Left lung (tissue), 10 donors: ENCODE measurements around the gene SORBS1. TPM values are rescaled to one million over a fixed set of nuclear protein-coding genes. Genes with fewer than 3 reads are reported as not detected.
A peak's percentile ranks its signal among the peaks of the same experiment; 100 is the strongest.

Source experiments
- ATAC-seq: fragments of 200-7000 bp; cut with Tn5 transposase; one replicate; pipeline ENCODE4 v1.9.1; 2020; ENCODE audit warnings: moderate library complexity
- DNase-seq, 4 donors: peaks; one replicate each; pipeline ENCODE4 v3.0.0-alpha.2; 2013 to 2020
- H3K27ac ChIP-seq, 2 donors: fragments of 200-600 bp; sonication (generic) in 1 of 2; one replicate each; pipeline versions ENCODE4 v1.5.0 to v1.8.0; 2020 to 2021
- H3K27me3 ChIP-seq, 2 donors: fragments of 200-600 bp; sonication (generic) in 1 of 2; one replicate each; pipeline versions ENCODE4 v1.5.0 to v1.8.0; 2020 to 2021
- H3K36me3 ChIP-seq, 2 donors: fragments of 200-600 bp; sonication (generic) in 1 of 2; one replicate each; pipeline versions ENCODE4 v1.5.0 to v1.8.0; 2020 to 2021
- H3K4me1 ChIP-seq, 2 donors: fragments of 200-600 bp; one replicate each; pipeline ENCODE4 v1.8.0; 2021
- H3K4me3 ChIP-seq, 2 donors: fragments of 200-600 bp; sonication (generic) in 1 of 2; one replicate each; pipeline versions ENCODE4 v1.5.0 to v1.8.0; 2020 to 2021; ENCODE audit warnings: mild to moderate bottlenecking in 1 of 2
- H3K9me3 ChIP-seq, 2 donors: fragments of 200-600 bp; sonication (generic) in 1 of 2; one replicate each; pipeline versions ENCODE4 v1.5.0 to v1.8.0; 2020 to 2021
- intact Hi-C, 2 donors: fragments of 100-400 bp; cut with DNase I; formaldehyde crosslinking; loops; one replicate each; pipeline versions ENCODE4 v1.11.2 to v1.14.2; 2022
- polyA plus RNA-seq, 6 donors: library from polyadenylated mRNA; unstranded; fragments of 120-200 nt; gene quantifications; one replicate each; pipeline ENCODE4 v1.2.1, GENCODE V29; 2013; ENCODE audit not compliant: insufficient read length in 6 of 6
- total RNA-seq, 2 donors: library from RNA; stranded (reverse); fragmentation: NEBNext Ultra II Directional; extraction: Animal tissue kit (Norgen Biotek cat#: 25700); gene quantifications; one replicate each; pipeline ENCODE4 v1.2.1, GENCODE V29; 2021
- TF ChIP-seq, protein P1 (sequence below), 2 donors: fragments of 200-600 bp; sonication (generic) in 1 of 2; IDR thresholded peaks; one replicate each; pipeline versions ENCODE4 v1.5.0 to v1.8.0; 2021; ENCODE audit warnings: antibody characterized with exemption in 2 of 2
- donor health status: DM: no; HTN: yes; CAD: no.
- donor health status: DM: no; HTN: no; CAD: no.

Gene SORBS1
- total and polyA plus RNA-seq, 8 donors, result 23.3 to 52.7 (median 36.4) TPM

DNA sequence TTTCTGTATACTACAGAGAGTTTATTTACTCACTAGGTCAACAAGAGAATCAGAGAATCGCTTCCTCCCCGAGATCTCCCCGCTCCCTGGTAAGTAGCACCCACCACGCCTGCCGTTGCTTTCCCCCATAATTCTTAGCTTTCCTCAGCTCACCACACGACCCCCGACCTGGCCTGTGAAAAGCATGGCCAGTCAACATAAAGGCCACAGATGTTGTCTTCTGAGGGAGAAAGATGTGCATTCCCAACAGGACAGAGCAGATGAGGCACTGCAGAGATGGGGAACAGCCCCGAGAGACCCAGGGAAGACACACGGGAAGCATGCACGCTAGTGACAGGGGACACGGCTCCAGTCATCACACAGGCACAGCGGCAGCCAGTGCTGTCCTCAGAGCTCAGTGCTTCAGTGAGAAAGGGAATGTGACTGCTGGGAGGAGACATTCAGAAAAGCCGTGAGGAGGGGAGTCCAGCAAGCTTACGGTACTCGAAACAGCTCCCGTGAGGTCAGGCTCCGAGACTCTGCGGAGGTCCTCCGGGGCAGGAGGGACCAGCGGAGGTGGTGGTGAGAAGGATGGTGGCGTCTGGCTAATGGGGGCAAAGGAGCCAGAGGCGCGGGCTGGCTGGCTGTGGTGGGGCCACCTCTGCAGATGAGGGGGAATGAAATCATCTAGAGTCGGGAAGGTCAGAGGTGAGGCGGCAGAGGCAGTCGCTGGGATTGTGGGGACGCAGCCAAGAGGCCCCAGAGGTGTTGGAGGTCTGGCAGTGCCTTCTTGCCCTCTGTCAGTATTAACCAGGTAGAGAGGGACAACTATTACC lies 146.9 kb downstream of the SORBS1 start:
- Histone ChIP-seq H3K4me3 (no peak overlapping the region), H3K36me3 (no peaks in the 10 kb centered on the region), H3K4me1 (peaks cover 0 to 2% of the 10 kb centered on the region in 2 donors), H3K27ac (no peak overlapping the region), H3K9me3 (no peaks in the 10 kb centered on the region), H3K27me3 (no peaks in the 10 kb centered on the region)
- no peak for DNase-seq
- TF ChIP-seq, protein P1, sequence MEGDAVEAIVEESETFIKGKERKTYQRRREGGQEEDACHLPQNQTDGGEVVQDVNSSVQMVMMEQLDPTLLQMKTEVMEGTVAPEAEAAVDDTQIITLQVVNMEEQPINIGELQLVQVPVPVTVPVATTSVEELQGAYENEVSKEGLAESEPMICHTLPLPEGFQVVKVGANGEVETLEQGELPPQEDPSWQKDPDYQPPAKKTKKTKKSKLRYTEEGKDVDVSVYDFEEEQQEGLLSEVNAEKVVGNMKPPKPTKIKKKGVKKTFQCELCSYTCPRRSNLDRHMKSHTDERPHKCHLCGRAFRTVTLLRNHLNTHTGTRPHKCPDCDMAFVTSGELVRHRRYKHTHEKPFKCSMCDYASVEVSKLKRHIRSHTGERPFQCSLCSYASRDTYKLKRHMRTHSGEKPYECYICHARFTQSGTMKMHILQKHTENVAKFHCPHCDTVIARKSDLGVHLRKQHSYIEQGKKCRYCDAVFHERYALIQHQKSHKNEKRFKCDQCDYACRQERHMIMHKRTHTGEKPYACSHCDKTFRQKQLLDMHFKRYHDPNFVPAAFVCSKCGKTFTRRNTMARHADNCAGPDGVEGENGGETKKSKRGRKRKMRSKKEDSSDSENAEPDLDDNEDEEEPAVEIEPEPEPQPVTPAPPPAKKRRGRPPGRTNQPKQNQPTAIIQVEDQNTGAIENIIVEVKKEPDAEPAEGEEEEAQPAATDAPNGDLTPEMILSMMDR (IDR thresholded peaks at IDR 0.05), result no peak
- intact Hi-C loops, result no loop called here
- ATAC-seq, result no peak

DNA sequence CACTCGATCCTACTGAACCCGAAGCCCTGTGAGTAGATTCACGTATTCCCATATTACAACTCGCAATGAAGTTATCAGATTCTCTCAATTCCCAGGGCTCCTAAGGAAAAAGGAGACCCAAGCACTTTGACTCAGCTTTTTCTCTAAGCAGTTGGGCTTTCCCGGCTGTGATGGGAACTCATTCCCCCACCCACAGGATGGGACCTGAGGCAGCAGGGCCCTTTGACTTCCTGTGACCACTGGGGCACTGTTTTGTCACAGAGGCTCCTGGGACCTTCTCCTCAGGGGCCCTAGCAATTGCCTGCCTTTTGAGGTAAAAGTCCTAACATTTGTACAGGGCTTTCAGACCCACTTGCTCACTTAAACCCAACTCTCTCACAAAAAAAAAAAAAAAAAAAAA lies 147.6 kb downstream of the SORBS1 start:
- TF ChIP-seq, protein P1 (IDR thresholded peaks at IDR 0.05), result no peak
- Histone ChIP-seq H3K27ac (no peak overlapping the region), H3K27me3 (no peaks in the 10 kb centered on the region), H3K4me3 (no peak overlapping the region), H3K9me3 (no peaks in the 10 kb centered on the region), H3K36me3 (no peaks in the 10 kb centered on the region), H3K4me1 (peaks cover 0 to 6% of the 10 kb centered on the region in 2 donors)
- DNase-seq, result no peak
- intact Hi-C loops, result no loop called here
- no peak for ATAC-seq

DNA sequence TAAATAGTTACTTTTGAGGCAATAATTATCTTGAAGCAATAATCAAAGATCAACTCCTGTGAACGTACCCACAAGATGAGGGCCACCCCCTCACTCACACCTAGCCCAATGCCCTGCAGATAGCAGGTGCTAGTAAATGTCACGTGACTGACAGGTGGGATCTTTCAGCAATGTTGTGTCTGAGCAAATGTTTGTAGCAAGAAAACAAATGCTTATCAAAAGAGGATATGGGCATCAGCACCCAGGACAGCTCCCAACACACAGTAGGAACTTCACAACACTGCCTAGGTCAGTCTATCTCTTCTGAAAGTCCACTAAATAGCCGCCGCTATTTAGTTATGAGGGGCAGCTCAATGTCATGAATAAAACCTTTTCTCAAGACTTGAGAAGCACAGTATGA lies 149.5 kb downstream of the SORBS1 start:
- ATAC-seq (no peak), DNase-seq (no peak)
- TF ChIP-seq, protein P1 (IDR thresholded peaks at IDR 0.05), result no peak
- H3K4me1 ChIP-seq, result peaks cover 6 to 15% of the 10 kb centered on the region in 2 donors
- no peaks in the 10 kb centered on the region for H3K9me3 ChIP-seq
- no peak overlapping the region for H3K27ac ChIP-seq
- H3K36me3 ChIP-seq, result no peaks in the 10 kb centered on the region
- intact Hi-C loops, result no loop called here
- no peaks in the 10 kb centered on the region for H3K27me3 ChIP-seq
- no peak overlapping the region for H3K4me3 ChIP-seq

DNA sequence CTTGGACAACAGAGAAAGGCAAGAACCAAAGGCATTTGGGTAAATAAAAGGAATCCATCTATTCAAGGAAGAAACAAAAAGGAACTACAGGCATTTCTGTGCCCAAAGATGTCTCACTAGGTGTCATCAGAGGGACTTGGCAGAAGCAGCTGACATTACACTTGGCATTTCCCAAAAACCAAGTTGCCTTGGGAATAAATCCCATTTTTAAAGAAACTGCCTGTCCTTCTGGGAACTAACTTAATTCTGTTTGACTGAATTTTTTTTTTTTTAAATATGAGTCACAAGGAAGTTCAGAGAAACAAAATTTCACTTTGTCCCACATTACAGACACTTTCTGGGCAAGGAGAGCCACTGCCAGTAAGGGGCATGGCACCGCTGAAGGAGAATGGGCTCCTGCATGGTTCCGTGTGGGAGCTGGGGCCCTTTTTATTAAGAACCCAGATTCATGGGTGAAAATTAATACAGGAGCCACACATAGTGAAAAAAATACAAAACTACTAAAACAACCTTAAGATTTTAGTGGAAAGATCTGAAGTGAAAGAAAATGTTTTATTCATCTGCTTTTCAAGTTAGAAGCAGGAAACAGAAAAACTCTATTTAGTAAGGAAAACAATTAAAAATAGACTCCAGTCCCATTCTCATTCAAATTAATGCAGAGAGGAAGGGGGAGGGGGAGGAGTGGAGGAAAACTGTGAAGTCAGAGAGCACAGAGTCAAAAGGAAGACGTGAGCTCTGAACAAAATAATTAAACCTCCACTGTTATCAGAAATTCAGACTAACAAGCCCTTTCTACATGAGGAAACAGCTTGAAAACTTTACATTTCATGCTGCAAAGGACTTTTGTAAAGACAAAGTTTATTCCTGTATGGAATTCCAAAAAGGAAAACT lies 151.9 kb downstream of the SORBS1 start:
- H3K36me3 ChIP-seq, result no peaks in the 10 kb centered on the region
- ATAC-seq (peak; percentile 58), DNase-seq (no peak)
- no peaks in the 10 kb centered on the region for H3K27me3 ChIP-seq
- H3K9me3 ChIP-seq, result no peaks in the 10 kb centered on the region
- peaks cover 6 to 15% of the 10 kb centered on the region in 2 donors for H3K4me1 ChIP-seq
- H3K4me3 ChIP-seq, result no peak overlapping the region
- intact Hi-C loops, result no loop called here
- H3K27ac ChIP-seq, result peak overlapping the region; percentile 57 to 64
- TF ChIP-seq, protein P1 (IDR thresholded peaks at IDR 0.05), result no peak
